Omental fat pad (tissue), 4 donors: Measurements from ENCODE around the gene SPAG16. TPM values are rescaled to one million over a fixed set of nuclear protein-coding genes. Genes with fewer than 3 reads are reported as not detected.

ENCODE experiments used
- ATAC-seq: fragments of 150-250 bp; one replicate; pipeline ENCODE4 v1.9.1; 2016; ENCODE audit warnings: mild to moderate bottlenecking, moderate library complexity; ENCODE audit not compliant: low FRiP score
- DNase-seq: peaks from one replicate; pipeline ENCODE4 v3.0.0-alpha.2; 2019; ENCODE audit warnings: low spot score
- CTCF ChIP-seq, 3 donors: fragments of 450-650 bp; IDR thresholded peaks; one replicate each; pipeline ENCODE4 v1.5.1; 2016 to 2017; ENCODE audit warnings: antibody characterized with exemption in 3 of 3, mild to moderate bottlenecking in 3 of 3, moderate library complexity in 2 of 3
- total RNA-seq, 4 donors: library from RNA; depleted of rRNA; stranded (reverse); fragments of >200 nt; gene quantifications; one replicate each; pipeline ENCODE4 v1.1.0, GENCODE V29; 2016

SPAG16 gene
- total RNA-seq, 4 donors from 2014 or later = 11.1 to 29.5 (median 13.3) TPM

DNA sequence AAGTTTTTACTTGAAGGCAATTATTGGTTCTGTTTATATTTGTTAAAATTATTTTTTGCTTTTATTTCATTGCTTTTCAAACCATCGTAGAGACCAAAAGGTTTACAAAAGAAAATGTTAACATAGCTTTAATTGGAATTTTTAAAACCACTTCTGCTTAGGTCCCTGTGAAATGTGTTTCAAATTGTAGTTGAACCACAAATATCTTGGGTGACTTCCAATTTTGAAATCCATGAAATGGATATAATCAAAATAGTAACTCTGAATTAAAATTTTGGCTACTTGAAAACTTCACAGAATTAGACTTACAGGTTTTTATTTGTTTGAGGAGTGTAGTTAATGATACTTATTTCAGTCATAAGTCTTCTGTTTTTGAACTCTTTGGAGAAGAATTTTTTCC is 3.1 kb upstream of the SPAG16 start:
- no peak for TF ChIP-seq CTCF (IDR thresholded peaks at IDR 0.05)
- ATAC-seq = no peak
- no peak for DNase-seq

- ATAC-seq (no peak), DNase-seq (no peak)
- TF ChIP-seq CTCF (IDR thresholded peaks at IDR 0.05) = no peak
These were observed 1.1 kb downstream of the SPAG16 start for GRCh38 chr2:213285404-213285803.

DNA sequence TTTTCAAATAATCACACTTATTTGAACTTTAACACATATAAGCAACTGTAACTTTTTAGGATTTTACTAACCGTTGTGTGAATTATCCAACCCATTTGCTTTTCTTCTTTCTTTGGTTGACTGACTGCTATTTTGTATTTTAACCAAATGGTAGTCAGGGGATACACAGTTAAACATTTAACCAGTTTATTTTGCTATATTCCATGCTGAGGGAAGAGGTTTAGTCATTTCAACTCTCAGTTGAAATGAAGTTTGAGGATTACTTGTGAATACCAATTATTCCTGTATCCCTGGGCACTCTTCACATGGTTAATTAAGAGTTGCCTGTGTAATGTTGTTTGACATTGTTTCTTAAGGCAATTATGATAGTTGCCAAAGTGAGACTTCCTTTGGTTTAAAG is 1.9 kb downstream of the SPAG16 start:
- DNase-seq (no peak), ATAC-seq (no peak)
- TF ChIP-seq CTCF (IDR thresholded peaks at IDR 0.05) = no peak

- no peak for TF ChIP-seq CTCF (IDR thresholded peaks at IDR 0.05)
- ATAC-seq = no peak
- DNase-seq = no peak
These were observed 4.8 kb downstream of the SPAG16 start for GRCh38 chr2:213288913-213289700.

- no peak for TF ChIP-seq CTCF (IDR thresholded peaks at IDR 0.05)
- no peak for ATAC-seq
- no peak for DNase-seq
These were observed 6.2 kb downstream of the SPAG16 start for GRCh38 chr2:213290501-213290900.

DNA sequence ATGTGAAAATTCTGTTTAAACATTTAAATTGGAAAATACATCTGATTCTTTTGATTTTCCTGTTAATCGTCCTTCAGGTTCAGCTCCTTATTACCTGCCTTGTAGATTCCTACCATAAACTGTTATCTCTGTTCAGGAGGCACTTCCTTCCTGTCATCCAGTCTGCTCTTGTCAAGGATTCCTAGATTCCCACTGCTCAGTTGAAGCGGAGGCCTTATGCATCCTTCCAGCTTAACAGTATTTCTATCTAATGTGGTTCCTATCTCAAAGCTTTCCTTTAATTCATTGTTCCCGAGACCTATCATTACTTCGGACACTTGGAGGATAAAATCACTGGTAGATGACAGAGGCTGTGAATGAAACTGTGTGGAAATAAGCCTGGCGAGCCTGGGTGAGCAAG is 12.0 kb downstream of the SPAG16 start:
- ATAC-seq = no peak
- no peak for DNase-seq
- no peak for TF ChIP-seq CTCF (IDR thresholded peaks at IDR 0.05)

DNA sequence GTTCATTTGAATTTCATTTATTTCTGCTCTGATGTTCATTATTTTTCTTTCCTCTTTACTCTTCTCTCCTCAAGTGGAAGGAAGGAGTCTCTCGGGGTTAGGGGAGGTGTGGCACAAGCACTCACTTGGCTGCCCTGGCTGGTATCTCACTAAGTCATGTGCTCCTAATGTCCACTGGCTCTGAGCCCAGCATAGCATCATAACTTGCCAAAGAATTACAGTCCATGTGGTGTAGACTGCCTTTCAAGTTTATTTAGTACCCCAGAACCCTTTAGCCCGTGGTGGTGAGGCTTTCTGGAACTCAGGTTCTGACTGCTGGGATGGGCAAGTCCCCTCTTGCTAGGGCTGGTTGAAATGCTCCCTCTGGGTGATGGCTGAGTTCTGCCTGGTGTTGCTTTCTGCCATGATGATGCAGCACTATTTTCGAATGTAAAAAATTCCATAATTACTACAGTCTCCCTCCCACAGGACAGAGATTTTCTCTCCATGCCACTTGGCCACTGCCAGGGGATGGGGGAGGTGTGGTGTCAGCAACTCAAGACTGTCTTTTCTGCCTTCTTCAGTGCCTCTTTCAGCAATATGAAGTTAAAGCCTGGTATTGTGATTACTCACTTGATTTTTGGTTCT is 22.2 kb downstream of the SPAG16 start:
- DNase-seq (no peak), ATAC-seq (no peak)
- TF ChIP-seq CTCF (IDR thresholded peaks at IDR 0.05) = no peak
